Ovary (tissue), 3 donors: ENCODE data around the gene NT5DC2.

Experiments
- POLR2A ChIP-seq: fragments of 450-650 bp; IDR thresholded peaks from one replicate; pipeline ENCODE4 v1.6.1; 2017; ENCODE audit warnings: antibody characterized with exemption, mild to moderate bottlenecking, moderate library complexity
- TF ChIP-seq, protein P1 (sequence below), 3 donors: fragments of 450-650 bp in 2 of 3; fragments of 200-600 bp in 1 of 3; IDR thresholded peaks; one replicate each; pipeline versions ENCODE4 v1.5.1 to v1.8.0; 2016 to 2022; ENCODE audit warnings: antibody characterized with exemption in 3 of 3, mild to moderate bottlenecking in 1 of 3
- donor health status: DM: no; HTN: no; CAD: no.

DNA sequence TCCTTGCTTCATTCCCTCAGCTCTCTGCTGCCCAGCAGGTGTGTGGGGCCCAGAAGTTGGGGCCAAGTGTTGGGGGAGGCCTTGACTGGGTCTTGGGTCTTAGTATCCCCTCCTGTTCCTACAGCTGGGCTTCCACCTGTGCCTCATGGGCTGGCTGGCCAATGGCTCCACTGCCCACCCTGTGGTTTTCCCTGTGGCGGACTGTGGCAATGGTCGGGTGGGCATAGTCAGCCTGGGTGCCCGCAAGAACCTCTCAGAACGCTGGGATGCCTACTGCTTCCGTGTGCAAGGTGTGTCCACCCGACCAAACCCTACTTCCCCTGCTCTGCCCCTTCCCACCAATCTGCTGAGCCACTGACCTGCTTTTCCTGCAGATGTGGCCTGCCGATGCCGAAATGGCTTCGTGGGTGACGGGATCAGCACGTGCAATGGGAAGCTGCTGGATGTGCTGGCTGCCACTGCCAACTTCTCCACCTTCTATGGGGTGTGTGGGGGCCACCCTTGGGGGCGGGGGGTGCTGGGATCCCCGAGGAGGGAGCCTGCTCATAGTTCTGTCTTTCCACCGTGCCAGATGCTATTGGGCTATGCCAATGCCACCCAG, 10.9 kb downstream of the NT5DC2 start:
- no peak for TF ChIP-seq POLR2A
- TF ChIP-seq, protein P1, sequence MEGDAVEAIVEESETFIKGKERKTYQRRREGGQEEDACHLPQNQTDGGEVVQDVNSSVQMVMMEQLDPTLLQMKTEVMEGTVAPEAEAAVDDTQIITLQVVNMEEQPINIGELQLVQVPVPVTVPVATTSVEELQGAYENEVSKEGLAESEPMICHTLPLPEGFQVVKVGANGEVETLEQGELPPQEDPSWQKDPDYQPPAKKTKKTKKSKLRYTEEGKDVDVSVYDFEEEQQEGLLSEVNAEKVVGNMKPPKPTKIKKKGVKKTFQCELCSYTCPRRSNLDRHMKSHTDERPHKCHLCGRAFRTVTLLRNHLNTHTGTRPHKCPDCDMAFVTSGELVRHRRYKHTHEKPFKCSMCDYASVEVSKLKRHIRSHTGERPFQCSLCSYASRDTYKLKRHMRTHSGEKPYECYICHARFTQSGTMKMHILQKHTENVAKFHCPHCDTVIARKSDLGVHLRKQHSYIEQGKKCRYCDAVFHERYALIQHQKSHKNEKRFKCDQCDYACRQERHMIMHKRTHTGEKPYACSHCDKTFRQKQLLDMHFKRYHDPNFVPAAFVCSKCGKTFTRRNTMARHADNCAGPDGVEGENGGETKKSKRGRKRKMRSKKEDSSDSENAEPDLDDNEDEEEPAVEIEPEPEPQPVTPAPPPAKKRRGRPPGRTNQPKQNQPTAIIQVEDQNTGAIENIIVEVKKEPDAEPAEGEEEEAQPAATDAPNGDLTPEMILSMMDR (IDR thresholded peaks at IDR 0.05) = no peak
